Stimulated activated CD4-positive, alpha-beta T cell treated with anti-CD3 and anti-CD28 coated beads, Interleukin-2, amount 100 ng/mL, for 24 hours (primary cell): ENCODE data around the gene MAP3K4.

ENCODE experiments used
- DNase-seq, 2 donors: peaks; one replicate each; pipeline ENCODE4 v3.0.0-alpha.2; 2020

Gene MAP3K4

DNA sequence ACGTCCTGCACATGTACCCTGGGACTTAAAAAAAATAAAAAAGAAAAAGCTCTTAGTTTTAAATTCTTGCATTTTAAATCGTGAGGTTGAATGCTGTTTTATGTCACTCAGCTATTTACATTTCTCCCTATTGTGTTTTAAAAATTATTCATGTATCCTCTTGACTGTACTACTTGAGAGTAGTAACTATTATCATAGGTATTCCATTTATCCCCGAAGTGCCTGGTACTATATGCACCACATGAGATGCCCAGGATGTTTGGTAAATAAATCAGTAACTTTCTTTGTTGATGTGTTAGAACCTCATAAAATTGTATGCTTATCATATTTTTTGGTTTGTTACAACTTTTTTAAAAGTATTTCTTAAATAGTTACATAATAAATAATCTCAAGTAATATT, 18.4 kb downstream of the MAP3K4 start:
- DNase-seq: no peak

DNA sequence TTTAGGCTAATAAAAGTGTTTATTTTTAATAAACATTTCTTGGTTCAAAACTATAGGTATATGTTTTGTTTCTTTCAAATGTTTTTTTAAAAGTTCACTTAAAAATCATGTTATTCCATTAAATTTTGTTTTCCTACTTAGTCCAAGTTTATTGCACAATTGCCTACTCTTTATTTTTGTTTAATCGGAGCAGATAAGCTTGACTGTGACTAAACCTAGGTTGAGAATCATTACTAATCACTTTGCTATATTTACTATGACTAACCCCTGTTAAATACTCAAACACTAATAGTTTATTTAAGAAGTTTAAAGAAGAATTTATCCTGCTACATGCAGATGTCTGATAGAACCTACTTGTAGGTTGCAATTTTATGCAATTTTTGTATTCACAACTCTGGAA, 18.8 kb downstream of the MAP3K4 start:
- no peak for DNase-seq

DNA sequence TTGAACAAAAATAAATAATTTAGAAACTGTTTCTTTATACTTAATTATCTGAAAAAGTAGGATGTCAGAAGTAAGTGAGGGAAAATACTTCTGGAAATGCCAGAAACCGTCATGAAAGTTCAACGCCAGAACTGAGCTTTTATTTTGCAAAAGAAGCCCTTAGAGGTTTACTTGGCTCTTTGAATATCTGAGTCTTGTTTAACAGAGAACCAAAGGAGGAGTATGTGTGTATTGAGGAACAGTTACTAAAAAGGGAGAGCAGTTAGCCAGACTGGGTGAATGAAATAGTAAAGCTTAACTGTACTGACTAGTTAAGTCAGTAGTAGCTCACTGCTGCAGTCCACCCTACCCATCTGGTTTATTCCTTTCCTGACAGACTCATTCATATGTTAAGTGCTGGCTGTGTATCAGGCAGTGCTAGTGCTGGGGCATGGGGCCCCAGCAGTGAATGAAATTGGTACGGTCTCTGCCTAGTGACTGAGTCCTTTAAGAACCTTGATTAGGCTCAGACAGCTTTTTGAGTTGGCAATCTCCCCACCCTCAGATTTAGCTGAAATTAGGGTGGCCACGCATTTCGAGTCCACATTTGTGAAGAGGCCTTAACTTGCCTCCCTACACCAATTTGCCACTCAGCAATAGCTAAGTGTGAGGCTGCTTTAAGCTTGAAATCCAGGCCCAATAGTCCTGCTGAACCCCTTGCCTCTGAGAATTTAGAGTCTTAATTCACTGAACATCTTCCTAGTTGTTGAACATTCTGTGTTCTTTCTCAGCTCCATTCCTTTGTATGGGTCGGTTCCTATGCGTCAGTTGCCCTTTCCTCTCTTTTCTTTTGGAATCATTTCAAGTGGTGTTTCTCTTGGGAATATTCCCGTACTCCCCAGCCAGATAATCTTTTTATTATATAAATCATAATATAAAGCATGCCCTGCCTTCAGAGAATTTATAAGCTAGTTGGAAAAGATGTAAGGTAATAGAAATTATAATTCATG, 20.2 kb downstream of the MAP3K4 start:
- no peak for DNase-seq

DNA sequence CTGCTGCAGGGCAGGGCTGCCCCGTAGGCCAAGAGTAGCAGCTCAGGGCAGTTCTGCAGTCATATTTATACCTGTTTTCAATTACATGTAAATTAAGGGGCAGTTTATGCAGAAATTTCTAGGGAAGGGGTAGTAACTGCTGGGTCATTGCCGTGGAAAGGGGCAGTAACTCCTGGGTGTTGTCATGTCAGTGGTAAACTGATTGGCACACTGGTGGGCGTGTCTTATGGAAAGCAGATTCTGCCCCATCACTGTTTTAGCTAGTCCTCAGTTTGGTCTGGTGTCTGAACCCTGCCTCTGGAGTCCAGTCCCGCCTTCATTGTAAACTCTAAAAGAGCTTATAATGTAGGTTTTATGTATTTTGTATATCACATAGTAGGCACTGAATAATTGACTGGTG, 22.1 kb downstream of the MAP3K4 start:
- DNase-seq: no peak

DNA sequence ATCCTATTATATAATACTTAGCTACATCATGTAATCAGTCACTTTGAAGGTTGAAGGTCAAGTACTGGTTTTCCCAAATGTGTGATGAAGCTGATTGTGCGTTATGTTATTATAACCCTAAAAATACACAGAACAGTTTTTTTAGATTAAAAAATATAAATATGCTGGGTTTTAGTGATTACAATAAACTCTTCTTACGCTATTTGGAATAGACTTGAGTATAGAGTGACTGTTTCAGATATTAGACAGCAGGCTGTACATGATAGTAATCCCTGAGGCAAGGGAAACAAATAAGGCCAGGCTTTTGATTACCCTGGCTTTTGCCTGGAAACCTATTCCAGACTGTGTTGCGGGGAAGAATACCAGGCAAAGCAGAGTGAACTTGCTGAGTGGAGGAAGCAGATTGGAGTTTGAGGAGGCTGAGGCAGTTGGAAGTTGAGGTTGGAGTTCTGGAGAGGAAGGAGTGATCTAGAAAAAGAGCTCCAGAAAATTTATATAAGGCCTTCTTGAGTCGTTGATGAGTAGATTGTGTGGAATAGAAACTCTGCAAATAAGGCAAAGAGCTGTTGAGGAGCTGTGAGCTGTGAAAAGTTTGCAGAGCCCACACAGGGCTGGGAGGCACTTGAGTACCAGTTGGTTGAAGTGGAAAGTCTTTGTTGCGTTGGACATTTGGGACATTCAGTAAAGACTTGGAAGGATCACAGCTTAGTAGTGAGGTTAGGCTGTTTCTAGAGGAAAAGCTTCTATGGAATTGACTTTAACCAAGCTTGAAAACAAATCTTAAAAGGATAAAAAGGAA, 26.4 kb downstream of the MAP3K4 start:
- no peak for DNase-seq

DNA sequence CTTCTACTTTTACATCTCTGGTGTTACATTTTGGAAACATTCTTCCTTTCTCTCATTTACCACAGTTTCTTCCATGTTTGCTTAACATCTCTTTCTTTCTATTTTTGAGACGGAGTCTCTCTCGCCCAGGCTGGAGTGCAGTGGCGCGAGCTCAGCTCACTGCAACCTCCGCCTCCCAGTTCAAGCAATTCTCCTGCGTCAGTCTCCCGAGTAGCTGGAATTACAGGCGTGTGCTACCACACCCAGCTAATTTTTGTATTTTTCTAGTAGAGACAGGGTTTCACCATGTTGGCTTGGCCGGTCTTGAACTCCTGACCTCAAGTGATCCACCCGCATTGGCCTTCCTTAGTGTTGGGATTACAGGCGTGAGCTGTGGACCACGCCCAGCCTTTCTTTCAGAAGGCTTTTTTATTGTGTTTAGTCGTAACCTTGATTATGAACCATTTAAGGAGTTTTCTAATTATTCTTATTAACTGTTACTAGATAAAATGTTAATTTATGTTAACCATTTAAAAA, 27.8 kb downstream of the MAP3K4 start:
- DNase-seq: no peak

DNA sequence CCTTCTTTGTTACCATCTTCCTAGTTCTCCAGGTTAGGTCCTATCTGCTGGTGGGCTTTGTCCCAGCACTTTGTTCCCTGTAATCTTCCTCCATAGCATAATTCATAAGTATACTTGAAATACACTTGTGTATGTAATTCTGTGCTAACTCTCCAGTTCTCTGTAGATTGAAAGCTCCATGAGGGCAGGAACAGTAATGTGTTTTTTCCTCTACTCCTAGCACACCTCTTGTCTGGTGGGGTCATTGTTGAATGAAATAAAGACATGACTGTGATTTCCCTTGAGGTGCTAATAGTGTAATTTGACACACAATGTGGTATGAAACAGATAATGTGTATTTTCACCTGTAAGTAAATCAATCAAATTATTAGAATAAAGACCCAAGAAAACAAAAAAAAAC, 30.0 kb downstream of the MAP3K4 start:
- DNase-seq: no peak

DNA sequence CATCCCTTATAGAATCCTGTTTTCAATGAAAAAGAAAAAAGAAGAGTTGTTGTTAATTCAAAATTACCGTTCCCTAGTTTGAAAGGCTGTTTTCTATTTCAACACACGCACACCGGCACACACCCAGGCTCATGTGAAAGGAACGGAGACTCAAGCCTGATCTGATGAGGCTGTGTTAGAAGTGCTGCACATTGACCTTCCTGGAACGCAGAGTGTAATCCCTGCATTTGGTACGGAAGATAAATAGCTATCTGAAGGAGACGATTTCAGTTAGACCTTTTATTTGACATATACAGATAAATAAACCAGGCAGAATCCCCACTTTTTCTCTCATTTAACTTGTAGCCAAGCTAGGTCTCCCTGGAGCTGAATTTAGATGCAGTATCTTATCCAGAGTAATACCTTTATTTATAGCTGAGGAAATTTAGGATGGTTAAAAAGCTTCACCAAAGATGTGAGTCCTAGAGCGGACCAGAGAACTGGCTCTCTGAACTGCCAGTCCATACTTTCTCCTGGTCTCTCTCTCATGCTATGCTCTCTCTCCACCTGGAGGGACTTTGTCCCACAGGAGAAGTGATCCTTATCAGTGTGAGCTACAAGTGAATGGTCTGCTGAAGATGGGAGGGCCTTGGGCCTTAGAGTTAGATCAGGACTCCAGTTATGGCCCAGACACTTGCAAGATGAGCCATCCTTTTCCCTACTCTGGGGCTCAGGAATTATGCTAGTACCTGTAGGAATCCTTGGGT, 30.6 kb downstream of the MAP3K4 start:
- no peak for DNase-seq

DNA sequence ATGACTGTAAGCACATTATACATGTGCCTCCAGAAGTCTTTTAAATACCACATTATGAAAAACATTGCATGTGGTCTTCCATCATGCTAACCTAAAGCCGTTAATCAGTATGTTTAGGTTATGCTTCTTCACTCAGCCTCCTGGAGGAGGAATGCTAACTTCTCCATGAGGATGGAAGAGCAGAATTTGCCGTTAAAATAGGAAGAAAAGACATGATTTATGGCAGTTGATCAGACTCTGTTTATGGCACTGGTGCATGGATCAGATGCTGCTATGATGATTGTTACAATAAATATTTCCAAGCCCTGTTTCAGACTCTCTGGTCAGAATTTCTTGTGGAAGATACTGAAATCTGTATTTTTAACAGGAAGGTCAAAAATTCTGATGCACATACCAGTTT, 31.7 kb downstream of the MAP3K4 start:
- no peak for DNase-seq

DNA sequence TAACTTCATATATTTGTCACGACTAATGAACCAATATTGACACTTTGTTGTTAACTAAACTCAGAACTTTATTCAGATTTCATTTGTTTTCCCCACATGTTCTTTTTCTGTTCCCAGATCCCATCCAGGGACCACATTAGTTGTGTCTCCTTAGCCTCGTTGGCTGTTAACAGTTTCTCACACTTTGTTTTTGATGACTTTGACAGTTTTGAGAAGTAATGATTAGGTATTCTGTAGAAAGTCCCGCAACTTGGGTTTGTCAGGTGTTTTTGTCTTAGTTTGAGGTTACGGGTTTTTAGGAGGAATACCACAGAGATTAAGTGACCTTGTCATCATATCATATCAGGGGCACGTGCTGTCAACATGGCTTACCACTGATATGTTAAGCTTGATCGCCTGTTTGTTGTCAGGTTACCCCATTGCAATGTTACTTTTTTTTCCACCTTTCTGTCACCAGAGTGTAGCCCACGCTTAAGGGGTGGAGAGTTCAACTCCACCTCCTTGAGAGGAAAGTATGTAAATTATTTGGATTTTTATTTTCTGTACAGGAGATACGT, 32.9 kb downstream of the MAP3K4 start:
- DNase-seq: no peak

DNA sequence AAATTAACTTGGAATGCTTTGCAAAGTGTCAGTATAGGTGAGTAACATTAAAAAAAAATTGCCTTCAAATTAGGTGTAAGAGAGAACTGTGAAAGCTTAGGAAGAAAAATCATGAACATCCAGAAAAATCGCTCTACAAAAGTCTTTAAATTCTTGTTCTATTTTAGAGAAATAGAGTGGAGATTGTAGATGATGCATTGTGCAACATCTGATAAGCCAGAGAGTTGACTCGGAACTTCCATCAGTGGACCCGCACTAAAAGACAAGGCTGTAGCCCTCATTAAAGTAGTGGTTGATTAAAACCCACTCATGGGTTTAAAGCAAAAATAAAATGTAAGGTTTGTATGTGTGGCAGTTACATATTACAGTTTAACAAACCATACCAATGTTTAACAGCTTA, 35.8 kb downstream of the MAP3K4 start:
- no peak for DNase-seq

DNA sequence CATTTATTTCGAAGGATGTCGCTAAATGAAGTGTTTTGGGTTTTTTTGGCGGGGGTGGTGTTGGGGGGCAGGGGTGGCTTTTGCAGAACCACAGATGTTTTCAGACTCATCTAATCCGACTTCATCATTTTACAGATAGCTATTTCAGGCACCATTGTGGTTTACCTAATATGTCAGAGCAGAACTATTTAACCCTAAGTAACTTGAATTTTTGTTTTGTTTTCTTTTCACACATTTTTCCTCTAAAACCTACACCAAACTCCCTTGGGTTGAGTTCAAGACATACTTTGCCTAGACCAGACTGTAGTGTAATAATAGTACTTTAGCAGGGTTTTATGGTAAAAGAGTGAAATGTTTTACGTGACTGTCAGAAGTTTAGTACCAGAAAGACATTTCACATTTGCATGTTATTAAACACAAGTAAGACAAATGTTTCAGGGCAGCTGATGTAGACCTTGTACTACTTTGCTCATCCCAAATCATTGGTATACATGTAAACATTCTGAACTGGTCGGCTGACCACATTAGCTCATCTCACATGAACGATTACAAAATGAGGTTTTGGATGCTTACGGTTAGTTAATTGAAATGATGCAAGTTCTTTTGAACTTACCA, 37.7 kb downstream of the MAP3K4 start:
- DNase-seq: no peak

DNA sequence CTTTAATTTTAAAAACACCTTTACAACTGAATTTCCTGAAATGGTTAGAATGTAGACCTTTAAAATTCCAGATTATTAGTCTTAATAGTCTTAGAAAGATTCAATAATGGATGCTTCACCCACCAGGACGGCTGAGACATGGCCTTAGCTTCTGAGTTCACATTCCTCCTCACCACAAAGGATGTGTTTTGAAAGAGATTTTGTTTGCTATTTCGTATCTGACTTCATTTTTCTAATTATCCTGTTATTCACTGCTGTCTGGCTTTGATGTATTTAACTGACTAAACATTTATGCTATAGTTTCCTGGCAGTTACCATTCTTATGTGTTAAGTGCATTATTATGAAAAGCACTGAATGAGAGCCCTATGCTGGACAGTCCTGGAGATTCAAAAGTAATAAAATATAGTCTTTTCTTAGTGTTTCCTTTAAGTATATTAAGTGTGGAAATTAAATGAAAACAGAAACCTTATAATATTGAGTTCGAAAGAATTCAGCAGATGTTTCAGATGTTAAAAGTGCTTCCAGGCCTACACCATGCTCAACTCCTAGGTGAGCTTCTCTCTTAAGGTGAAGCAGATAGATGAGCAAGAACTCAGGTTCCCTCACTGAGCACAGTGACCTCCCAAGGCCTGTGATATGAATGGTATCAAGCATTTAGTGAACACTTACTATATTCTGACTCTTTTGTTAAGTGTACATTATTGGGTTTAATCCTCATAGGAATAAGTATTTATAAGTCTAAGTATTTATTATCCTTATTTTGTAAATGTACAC, 40.3 kb downstream of the MAP3K4 start:
- DNase-seq: no peak

DNA sequence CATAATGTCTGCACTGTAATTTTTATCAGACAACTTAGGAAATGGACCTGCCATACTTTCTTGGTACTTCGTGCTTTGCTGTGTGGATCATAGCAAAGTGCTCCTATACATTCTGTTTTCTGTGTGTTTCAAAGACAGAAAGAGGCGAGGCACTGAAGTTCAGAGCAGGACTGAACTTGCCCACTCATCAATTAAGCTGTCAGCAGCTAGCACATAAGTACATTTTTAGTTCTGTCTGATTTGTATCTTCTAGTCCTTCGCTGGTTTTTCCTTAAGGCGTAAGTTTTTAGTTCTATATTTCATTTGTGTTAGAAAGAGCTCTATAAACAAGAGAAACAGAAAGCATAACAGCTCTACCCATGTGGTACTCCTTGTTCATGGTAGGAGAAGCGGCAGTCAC, 42.1 kb downstream of the MAP3K4 start:
- no peak for DNase-seq

DNA sequence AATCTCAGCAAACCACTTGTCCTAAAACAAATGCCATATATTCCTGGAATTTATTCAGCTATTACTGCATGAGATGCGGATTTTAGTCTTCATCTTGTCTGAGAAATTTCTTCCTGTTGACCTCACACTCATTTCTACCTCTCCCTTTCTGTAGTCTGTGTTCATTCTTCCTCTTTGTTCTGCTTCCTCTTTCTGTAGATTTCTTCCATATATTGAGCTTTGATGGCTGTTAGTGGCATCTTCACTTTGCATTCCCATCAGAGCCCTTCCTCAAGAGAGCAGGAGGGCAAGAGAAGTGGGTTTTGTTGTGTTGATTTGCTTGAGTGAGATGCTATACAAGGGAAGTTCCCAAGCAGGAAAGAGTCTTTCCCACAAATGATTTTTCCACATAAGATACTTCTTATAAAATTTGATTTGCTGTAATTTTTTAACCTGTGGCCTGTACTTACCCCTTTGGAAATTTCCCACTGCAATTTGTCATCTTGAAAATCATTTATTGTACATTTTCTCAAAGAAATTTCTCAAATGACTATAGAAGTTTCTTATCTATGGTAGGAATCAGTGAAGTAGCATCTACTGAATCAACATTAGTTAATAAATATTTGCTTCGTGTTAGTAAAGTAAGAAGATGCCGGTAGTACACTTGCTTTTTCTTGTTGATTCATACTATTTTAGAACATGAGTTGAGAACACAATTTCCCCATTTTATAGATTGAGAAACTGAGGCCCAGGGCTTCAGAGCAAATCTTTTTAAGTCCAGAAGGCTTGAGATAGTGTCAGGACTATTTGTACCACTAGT, 43.8 kb downstream of the MAP3K4 start:
- DNase-seq: no peak

DNA sequence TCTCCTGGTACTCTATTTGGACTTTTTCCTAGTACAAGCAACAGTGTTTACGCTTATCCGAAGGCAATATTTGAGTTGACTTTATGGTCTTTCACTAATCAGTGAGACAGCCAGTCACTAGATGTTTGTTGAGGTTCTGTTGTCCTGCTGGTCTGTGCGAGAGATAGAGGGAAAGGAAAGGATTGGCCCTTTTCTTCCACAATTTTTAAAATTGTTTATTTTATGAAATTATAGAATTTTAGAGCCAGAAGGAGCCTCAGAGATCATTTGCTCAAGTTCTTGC, 44.4 kb downstream of the MAP3K4 start:
- DNase-seq: no peak

DNA sequence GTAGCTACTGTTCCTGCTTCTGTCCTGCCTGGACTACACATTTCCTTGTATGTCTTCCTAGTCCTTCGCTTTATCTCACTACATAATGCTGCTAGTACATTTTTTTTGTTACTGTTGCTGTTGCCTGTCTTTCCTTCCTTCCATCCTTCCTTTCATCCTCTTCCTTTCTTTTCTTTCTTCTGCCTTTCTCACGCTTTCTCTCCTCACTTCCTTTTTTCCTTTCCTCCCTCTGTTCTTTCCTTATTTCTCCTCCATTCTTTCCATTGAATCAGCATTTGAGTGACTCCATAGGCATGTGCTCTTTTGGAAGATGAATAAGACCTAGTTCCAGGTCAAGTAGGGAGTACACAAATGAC, 46.3 kb downstream of the MAP3K4 start:
- DNase-seq: no peak

DNA sequence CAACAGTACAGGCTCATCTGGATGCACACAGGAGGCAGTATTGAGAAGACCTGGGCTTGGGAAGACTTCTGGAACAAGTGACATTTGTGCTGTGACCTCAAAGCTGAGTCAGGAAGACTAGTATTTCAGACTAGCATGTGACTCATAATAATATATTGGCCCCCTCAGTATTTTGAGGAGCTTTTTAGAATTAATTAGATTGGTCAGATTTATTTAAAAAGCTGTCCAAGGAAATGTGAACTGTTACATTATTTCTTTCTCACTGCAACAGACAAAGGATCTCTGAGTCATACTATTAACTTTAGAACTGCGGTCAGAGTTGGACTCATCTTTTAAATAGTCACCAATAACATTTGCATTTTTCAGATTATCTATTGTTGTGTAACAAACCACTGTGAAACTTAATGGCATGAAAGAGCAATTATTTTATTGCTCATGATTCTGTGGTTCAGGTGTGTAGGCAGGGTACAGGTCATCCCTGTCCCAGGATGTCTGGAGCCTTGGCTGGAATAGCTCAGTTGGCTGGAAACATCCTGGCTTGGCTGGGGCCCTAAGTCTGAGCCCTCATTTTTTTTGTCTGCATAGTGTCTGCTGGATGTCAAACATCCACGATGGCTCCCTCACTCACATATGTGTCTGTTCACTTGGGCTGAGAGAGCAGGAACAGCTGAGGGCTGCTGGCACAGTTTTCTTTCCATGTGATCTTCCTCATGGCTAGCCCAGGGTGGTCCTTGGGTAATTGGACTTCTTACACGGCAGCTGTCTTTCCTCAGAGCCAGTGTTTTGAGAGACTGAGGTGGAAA, 46.9 kb downstream of the MAP3K4 start:
- no peak for DNase-seq

DNA sequence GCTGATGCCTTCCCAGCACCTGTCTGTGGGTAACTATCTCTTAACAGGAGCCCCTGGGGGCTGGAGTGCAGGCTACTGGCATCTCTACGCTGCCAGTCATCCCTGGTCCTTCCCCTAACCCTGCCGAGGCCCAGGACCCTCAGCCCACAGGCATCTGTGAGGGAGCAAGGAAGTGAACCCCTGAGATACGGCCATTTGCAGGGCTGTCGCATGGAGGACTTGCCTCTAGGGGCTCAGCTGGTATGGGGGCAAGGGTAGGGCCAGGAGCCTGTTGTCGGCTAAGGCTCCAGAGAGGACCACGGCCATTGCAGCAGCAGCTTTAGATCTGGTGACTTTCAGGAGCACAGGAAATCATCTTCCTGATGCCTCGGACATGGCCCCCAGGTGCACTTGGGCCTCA, 49.7 kb downstream of the MAP3K4 start:
- no peak for DNase-seq

DNA sequence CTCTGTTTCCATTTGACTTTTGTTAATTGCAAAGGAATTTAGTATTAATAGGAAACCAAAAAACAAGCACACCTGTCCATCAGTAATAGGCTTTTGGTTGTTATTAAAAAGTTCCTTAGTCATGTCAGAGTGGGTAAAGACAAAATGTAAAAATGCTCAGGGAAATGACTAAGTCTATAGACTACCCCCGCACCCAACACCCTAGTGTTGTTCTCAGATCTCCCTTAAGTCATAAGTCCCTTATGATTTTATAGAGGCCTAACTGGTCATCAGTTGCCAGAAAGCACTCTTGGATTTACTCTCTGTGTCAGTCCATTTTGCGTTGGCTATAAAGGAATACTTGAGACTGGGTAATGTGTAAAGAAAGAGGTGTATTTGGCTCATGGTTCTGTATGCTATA, 52.8 kb downstream of the MAP3K4 start:
- no peak for DNase-seq
